ENCODE measurements around the gene PSMD3.
A peak's percentile ranks its signal among the peaks of the same experiment; 100 is the strongest.

Gene PSMD3

GRCh38 chr17:40022497-40022896 lies 41.9 kb downstream of the PSMD3 start:
- DNase-seq (ENCODE audit: low read depth, low spot score) = no peak
- Histone ChIP-seq H3K27ac (ENCODE audit: low read length) (no peak overlapping the region), H3K4me1 (ENCODE audit: control insufficient read depth, insufficient read depth, low read length) (peaks cover 14% of the 10 kb centered on the region), H3K27me3 (ENCODE audit: control insufficient read depth, insufficient read depth, low read length) (no peaks in the 10 kb centered on the region), H3K4me3 (ENCODE audit: low read length) (no peak overlapping the region), H3K36me3 (ENCODE audit: control insufficient read depth, insufficient read depth, low read length) (peaks cover 34% of the 10 kb centered on the region), H3K9me3 (ENCODE audit: control insufficient read depth, insufficient read depth, low read length) (no peaks in the 10 kb centered on the region)
- WGBS (ENCODE audit: insufficient coverage, insufficient read length) = no CpG with 5 or more reads among the region's 9 CpGs

DNA sequence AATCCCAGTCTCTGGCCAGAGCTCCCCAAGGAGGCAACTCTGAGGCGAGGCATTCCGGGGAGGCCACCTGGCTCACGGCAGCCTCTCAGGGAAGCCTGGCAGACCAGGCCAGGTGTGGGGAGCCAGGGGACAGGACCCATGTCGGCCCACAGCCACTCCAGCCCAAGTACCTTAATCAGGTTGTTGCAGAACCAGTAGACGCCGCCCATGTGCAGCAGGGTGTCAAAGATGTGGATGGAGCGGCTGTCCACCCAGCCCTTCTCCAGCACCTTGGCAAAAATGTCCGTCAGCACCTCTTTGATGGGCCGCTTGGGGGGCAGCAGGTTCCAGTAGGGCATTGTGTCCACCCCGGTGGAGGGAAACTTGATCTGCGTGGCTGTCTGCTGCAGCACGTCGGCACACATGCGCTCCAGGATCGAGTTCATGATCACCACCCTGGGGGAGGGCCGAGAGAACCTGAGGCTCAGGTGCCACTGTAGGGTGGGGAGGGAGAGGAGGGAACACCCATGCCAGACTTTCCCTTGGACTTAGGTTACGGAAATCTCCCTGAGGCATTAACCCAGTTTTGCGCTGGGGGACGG lies 42.4 kb downstream of the PSMD3 start:
- no CpG with 5 or more reads among the region's 19 CpGs for WGBS (ENCODE audit: insufficient coverage, insufficient read length)
- no peaks in the 10 kb centered on the region for H3K27me3 ChIP-seq (ENCODE audit: control insufficient read depth, insufficient read depth, low read length)
- no peak overlapping the region for H3K4me3 ChIP-seq (ENCODE audit: low read length)
- peaks cover 9% of the 10 kb centered on the region for H3K4me1 ChIP-seq (ENCODE audit: control insufficient read depth, insufficient read depth, low read length)
- no peak overlapping the region for H3K27ac ChIP-seq (ENCODE audit: low read length)
- peaks cover 34% of the 10 kb centered on the region for H3K36me3 ChIP-seq (ENCODE audit: control insufficient read depth, insufficient read depth, low read length)
- no peaks in the 10 kb centered on the region for H3K9me3 ChIP-seq (ENCODE audit: control insufficient read depth, insufficient read depth, low read length)
- DNase-seq (ENCODE audit: low read depth, low spot score) = no peak

- no peak for DNase-seq (ENCODE audit: low read depth, low spot score)
- Histone ChIP-seq H3K27ac (ENCODE audit: low read length) (no peak overlapping the region), H3K4me1 (ENCODE audit: control insufficient read depth, insufficient read depth, low read length) (peaks cover 4% of the 10 kb centered on the region), H3K9me3 (ENCODE audit: control insufficient read depth, insufficient read depth, low read length) (no peaks in the 10 kb centered on the region), H3K4me3 (ENCODE audit: low read length) (no peak overlapping the region), H3K36me3 (ENCODE audit: control insufficient read depth, insufficient read depth, low read length) (peaks cover 34% of the 10 kb centered on the region), H3K27me3 (ENCODE audit: control insufficient read depth, insufficient read depth, low read length) (no peaks in the 10 kb centered on the region)
- WGBS (ENCODE audit: insufficient coverage, insufficient read length) = no CpG with 5 or more reads among the region's 10 CpGs
Measured at GRCh38 chr17:40023590-40024292, 43.1 kb downstream of the PSMD3 start.

- Histone ChIP-seq H3K4me1 (ENCODE audit: control insufficient read depth, insufficient read depth, low read length) (peaks cover 2% of the 10 kb centered on the region), H3K4me3 (ENCODE audit: low read length) (no peak overlapping the region), H3K9me3 (ENCODE audit: control insufficient read depth, insufficient read depth, low read length) (no peaks in the 10 kb centered on the region), H3K27me3 (ENCODE audit: control insufficient read depth, insufficient read depth, low read length) (no peaks in the 10 kb centered on the region), H3K27ac (ENCODE audit: low read length) (no peak overlapping the region), H3K36me3 (ENCODE audit: control insufficient read depth, insufficient read depth, low read length) (peaks cover 38% of the 10 kb centered on the region)
- WGBS (ENCODE audit: insufficient coverage, insufficient read length) = no CpG with 5 or more reads among the region's 8 CpGs
- DNase-seq (ENCODE audit: low read depth, low spot score) = no peak
Measured at GRCh38 chr17:40024901-40025300, 44.3 kb downstream of the PSMD3 start.

DNA sequence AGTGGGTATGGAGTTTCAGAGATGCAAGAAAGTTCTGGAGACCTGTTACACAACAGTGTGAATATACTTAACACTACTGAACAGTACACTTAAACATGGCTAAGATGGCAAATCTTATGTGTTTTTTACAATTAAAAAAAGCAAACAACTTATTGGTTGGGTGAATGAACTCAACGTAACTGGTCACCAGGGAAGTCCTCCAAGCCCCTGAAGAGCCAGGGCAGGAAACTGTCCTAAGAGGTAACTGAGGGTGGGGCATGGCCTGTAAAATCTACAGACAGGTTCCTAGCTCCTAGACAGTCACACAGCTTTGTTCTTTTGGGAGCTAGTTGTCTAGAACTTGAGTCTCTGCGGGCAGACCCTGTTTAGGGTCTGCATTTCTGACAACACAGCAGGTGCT lies 45.0 kb downstream of the PSMD3 start:
- WGBS (ENCODE audit: insufficient coverage, insufficient read length) = no CpG with 5 or more reads among the region's 2 CpGs
- DNase-seq (ENCODE audit: low read depth, low spot score) = no peak
- H3K4me1 ChIP-seq (ENCODE audit: control insufficient read depth, insufficient read depth, low read length) = peaks cover 2% of the 10 kb centered on the region
- peaks cover 38% of the 10 kb centered on the region for H3K36me3 ChIP-seq (ENCODE audit: control insufficient read depth, insufficient read depth, low read length)
- H3K4me3 ChIP-seq (ENCODE audit: low read length) = no peak overlapping the region
- H3K9me3 ChIP-seq (ENCODE audit: control insufficient read depth, insufficient read depth, low read length) = no peaks in the 10 kb centered on the region
- no peak overlapping the region for H3K27ac ChIP-seq (ENCODE audit: low read length)
- H3K27me3 ChIP-seq (ENCODE audit: control insufficient read depth, insufficient read depth, low read length) = no peaks in the 10 kb centered on the region

DNA sequence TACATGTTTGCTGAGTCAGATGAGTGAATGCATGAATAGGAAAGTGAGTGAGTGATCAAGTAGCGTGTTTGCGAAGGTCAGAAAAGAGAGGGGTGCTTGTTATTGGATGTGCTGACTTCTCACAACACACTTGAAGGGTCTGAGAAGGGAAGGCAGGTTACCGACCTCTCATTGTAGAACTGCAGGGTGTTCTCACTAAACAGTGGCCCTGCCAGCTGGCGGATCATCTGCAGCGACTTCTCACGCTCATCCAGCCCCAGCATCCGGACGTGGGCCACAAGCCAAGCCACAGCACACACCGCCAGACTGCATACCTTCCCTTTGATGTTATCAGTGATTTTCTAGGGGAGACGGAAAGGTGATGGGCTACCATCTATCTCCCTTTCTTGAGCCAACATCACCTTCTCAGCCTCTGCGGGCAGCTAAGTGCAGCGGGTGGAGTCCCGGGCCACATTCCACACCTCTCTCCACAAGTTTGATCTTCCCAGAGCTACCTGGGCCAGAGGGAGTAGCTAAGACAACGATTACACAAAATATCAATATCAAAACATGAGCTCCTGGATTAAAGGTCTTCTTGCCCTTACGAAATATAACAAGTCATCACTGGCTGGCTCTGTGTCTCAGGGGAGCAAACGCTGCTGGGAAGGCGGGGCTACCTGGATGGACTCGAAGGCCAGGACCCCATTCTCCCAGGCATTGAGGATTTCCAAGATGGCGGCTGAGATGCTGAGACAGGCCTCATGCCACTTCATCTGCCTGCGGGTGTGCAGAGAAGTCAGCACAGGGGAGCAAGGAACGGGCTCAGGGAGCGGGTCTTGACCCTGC lies 45.6 kb downstream of the PSMD3 start:
- Histone ChIP-seq H3K9me3 (ENCODE audit: control insufficient read depth, insufficient read depth, low read length) (no peaks in the 10 kb centered on the region), H3K27ac (ENCODE audit: low read length) (no peak overlapping the region), H3K4me1 (ENCODE audit: control insufficient read depth, insufficient read depth, low read length) (peaks cover 2% of the 10 kb centered on the region), H3K4me3 (ENCODE audit: low read length) (no peak overlapping the region), H3K27me3 (ENCODE audit: control insufficient read depth, insufficient read depth, low read length) (no peaks in the 10 kb centered on the region), H3K36me3 (ENCODE audit: control insufficient read depth, insufficient read depth, low read length) (peaks cover 42% of the 10 kb centered on the region)
- DNase-seq (ENCODE audit: low read depth, low spot score) = no peak
- WGBS (ENCODE audit: insufficient coverage, insufficient read length) = no CpG with 5 or more reads among the region's 22 CpGs

DNA sequence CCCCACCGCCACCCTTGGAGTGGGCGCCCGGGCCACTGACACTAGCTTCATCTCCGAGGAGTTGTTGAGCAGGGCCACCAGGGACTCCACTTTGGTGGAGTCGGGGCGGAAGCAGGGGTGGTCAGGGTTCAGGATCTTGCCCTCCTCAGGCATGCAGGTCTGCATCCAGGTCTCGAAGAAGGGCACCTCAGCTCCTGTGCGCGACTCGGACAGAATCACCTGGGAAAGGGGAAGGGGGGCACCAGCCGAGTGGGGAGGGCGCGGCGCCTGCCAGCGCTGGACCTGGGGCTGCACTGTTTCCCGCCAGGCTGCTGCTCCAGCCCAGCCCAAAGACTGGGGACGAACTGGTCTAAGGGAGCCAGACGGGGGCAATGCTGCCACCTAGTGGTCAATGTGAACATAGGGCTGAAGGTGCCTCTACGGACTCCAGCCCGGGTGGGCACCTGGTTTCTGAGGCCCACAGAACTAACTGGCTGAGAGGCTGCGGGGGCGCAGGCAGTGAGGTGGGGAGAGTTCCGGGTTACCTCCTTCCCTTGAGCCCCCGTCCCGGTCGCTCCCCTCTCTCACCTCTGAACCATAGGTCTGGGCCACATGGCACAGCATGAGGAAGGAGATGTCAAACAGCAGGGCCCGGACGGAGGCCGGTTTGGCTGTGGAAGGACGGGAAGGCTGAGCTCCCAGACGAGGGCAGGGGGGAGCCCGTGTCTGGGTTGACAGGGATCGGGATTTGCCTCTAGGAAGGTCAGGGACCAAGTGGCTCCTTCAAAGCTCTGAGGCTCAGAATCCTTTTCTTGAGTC lies 46.4 kb downstream of the PSMD3 start:
- no peak overlapping the region for H3K27ac ChIP-seq (ENCODE audit: low read length)
- peaks cover 39% of the 10 kb centered on the region for H3K36me3 ChIP-seq (ENCODE audit: control insufficient read depth, insufficient read depth, low read length)
- H3K4me1 ChIP-seq (ENCODE audit: control insufficient read depth, insufficient read depth, low read length) = peaks cover 2% of the 10 kb centered on the region
- H3K9me3 ChIP-seq (ENCODE audit: control insufficient read depth, insufficient read depth, low read length) = no peaks in the 10 kb centered on the region
- no peaks in the 10 kb centered on the region for H3K27me3 ChIP-seq (ENCODE audit: control insufficient read depth, insufficient read depth, low read length)
- DNase-seq (ENCODE audit: low read depth, low spot score) = peak; percentile 91
- WGBS (ENCODE audit: insufficient coverage, insufficient read length) = no CpG with 5 or more reads among the region's 33 CpGs
- no peak overlapping the region for H3K4me3 ChIP-seq (ENCODE audit: low read length)

GRCh38 chr17:40027614-40028012 lies 47.0 kb downstream of the PSMD3 start:
- Histone ChIP-seq H3K9me3 (ENCODE audit: control insufficient read depth, insufficient read depth, low read length) (no peaks in the 10 kb centered on the region), H3K27ac (ENCODE audit: low read length) (no peak overlapping the region), H3K4me1 (ENCODE audit: control insufficient read depth, insufficient read depth, low read length) (peaks cover 2% of the 10 kb centered on the region), H3K36me3 (ENCODE audit: control insufficient read depth, insufficient read depth, low read length) (peaks cover 33% of the 10 kb centered on the region), H3K27me3 (ENCODE audit: control insufficient read depth, insufficient read depth, low read length) (no peaks in the 10 kb centered on the region), H3K4me3 (ENCODE audit: low read length) (no peak overlapping the region)
- WGBS (ENCODE audit: insufficient coverage, insufficient read length) = no CpG with 5 or more reads among the region's 5 CpGs
- no peak for DNase-seq (ENCODE audit: low read depth, low spot score)

DNA sequence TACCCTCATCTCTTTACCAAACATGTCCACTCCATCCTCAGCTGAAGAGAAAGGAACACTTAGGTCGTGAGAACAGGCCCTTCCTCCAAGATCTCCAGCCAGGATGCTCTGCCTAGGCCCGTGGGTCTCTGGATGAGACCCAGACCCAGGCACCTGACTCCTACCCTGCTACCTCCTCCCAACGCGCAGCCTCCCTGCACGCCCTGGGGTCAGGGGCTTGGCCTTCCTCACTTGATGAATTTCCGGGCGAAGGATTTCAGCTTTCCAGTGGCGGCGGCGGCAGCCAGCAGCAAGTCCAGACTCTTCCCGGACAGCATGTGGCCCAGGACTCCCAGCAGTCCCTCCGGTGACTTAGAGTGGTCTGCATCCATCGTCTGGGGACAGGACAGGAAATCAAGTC lies 48.0 kb downstream of the PSMD3 start:
- no peak overlapping the region for H3K4me3 ChIP-seq (ENCODE audit: low read length)
- H3K27ac ChIP-seq (ENCODE audit: low read length) = no peak overlapping the region
- no peak for DNase-seq (ENCODE audit: low read depth, low spot score)
- H3K36me3 ChIP-seq (ENCODE audit: control insufficient read depth, insufficient read depth, low read length) = peaks cover 36% of the 10 kb centered on the region
- H3K9me3 ChIP-seq (ENCODE audit: control insufficient read depth, insufficient read depth, low read length) = no peaks in the 10 kb centered on the region
- no CpG with 5 or more reads among the region's 13 CpGs for WGBS (ENCODE audit: insufficient coverage, insufficient read length)
- peaks cover 2% of the 10 kb centered on the region for H3K4me1 ChIP-seq (ENCODE audit: control insufficient read depth, insufficient read depth, low read length)
- no peaks in the 10 kb centered on the region for H3K27me3 ChIP-seq (ENCODE audit: control insufficient read depth, insufficient read depth, low read length)

DNA sequence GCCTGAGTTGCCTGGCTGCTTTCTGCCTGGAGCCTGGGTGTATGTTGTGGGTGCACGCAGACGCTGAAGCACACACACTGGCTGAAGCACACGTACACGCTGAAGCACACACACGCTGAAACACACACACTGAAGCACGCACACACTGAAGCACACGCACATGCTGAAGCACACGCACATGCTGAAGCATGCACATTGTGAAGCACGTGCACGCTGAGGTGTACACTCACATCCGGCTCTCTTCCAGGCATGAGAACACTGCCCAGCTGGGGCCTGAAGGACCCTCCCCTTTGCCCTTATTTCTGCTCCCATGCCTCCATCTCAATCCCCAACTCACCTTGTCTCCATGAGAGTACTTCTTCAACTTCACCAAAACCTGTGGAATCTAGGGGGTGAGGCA lies 51.1 kb downstream of the PSMD3 start:
- Histone ChIP-seq H3K9me3 (ENCODE audit: control insufficient read depth, insufficient read depth, low read length) (no peaks in the 10 kb centered on the region), H3K27me3 (ENCODE audit: control insufficient read depth, insufficient read depth, low read length) (no peaks in the 10 kb centered on the region), H3K36me3 (ENCODE audit: control insufficient read depth, insufficient read depth, low read length) (peaks cover 26% of the 10 kb centered on the region), H3K4me1 (ENCODE audit: control insufficient read depth, insufficient read depth, low read length) (peaks cover 1% of the 10 kb centered on the region), H3K4me3 (ENCODE audit: low read length) (no peak overlapping the region), H3K27ac (ENCODE audit: low read length) (no peak overlapping the region)
- no CpG with 5 or more reads among the region's 11 CpGs for WGBS (ENCODE audit: insufficient coverage, insufficient read length)
- no peak for DNase-seq (ENCODE audit: low read depth, low spot score)
